OCI-LY7 (cell line): ENCODE measurements around the gene FOXE1. TPM values are rescaled to one million over a fixed set of nuclear protein-coding genes. Genes with fewer than 3 reads are reported as not detected.

Experiments used
- BruUV-seq: library from RNA; stranded (reverse); fragments of 400-500 nt; replicated peaks from 2 replicates; lab custom pipeline; 2021; lab: Mats Ljungman, UMichigan
- CTCF ChIA-PET: fragments of 300-600 bp; sonication (Branson Sonifier 250); formaldehyde crosslinking; loops from one replicate; lab custom pipeline; 2022; ENCODE audit warnings: antibody characterized with exemption; ENCODE audit not compliant: unreplicated experiment; lab: Charles Lee
- POLR2A ChIA-PET: fragments of 300-600 bp; sonication (Branson Sonifier 250); formaldehyde crosslinking; loops from one replicate; lab custom pipeline; 2022; ENCODE audit warnings: antibody characterized with exemption; lab: Charles Lee
- DNase-seq: peaks from one replicate; pipeline ENCODE4 v3.0.0-alpha.2; 2015; ENCODE audit warnings: low spot score
- H2AFZ ChIP-seq: fragments of 200-600 bp; sonication (generic), shearing (Covaris generic); 2 replicates; pipeline ENCODE4 v1.6.1; 2014; ENCODE audit warnings: mild to moderate bottlenecking, antibody characterized with exemption, low read length, moderate library complexity
- H3K27ac ChIP-seq: fragments of 200-600 bp; sonication (generic); 2 replicates; pipeline ENCODE4 v1.5.1; 2014; ENCODE audit warnings: mixed run types, low read depth, mild to moderate bottlenecking, moderate library complexity, low read length, inconsistent platforms; ENCODE audit not compliant: poor library complexity, severe bottlenecking
- H3K36me3 ChIP-seq: fragments of 200-600 bp; sonication (generic); 2 replicates; pipeline ENCODE4 v1.6.1; 2014; ENCODE audit warnings: mild to moderate bottlenecking, antibody characterized with exemption, low read length, moderate library complexity, mixed read lengths; ENCODE audit not compliant: insufficient read depth
- H3K4me1 ChIP-seq: fragments of 200-600 bp; sonication (generic); 2 replicates; pipeline ENCODE4 v1.5.1; 2014; ENCODE audit warnings: mild to moderate bottlenecking, low read length; ENCODE audit not compliant: insufficient read depth, poor library complexity, severe bottlenecking
- H3K4me2 ChIP-seq: fragments of 200-600 bp; sonication (generic); 2 replicates; pipeline ENCODE4 v1.6.1; 2014; ENCODE audit warnings: mild to moderate bottlenecking, low read length
- H3K4me3 ChIP-seq: fragments of 200-600 bp; sonication (generic); 2 replicates; pipeline ENCODE4 v1.5.1; 2014; ENCODE audit warnings: mild to moderate bottlenecking, low read depth, low read length; ENCODE audit not compliant: poor library complexity, severe bottlenecking
- H3K79me2 ChIP-seq: fragments of 200-600 bp; sonication (generic); 2 replicates; pipeline ENCODE4 v1.6.1; 2016; ENCODE audit warnings: low read depth, mild to moderate bottlenecking, low read length, moderate library complexity, mixed read lengths; ENCODE audit not compliant: insufficient read depth
- H3K9me2 ChIP-seq: fragments of 200-600 bp; sonication (generic); 2 replicates; pipeline ENCODE4 v1.6.1; 2016; ENCODE audit warnings: mild to moderate bottlenecking, low read length, mixed read lengths; ENCODE audit not compliant: insufficient read depth
- H3K9me3 ChIP-seq: fragments of 200-600 bp; sonication (generic); 2 replicates; pipeline ENCODE4 v1.6.1; 2014; ENCODE audit warnings: mild to moderate bottlenecking, mixed run types, low read length, mixed read lengths
- H4K20me1 ChIP-seq: fragments of 200-600 bp; sonication (generic); 2 replicates; pipeline ENCODE4 v1.6.1; 2014; ENCODE audit warnings: mild to moderate bottlenecking, antibody characterized with exemption, low read length, moderate library complexity, mixed read lengths; ENCODE audit not compliant: insufficient read depth
- CTCF ChIP-seq: fragments of 200-600 bp; sonication (generic); conservative IDR thresholded peaks from 2 replicates; pipeline ENCODE4 v1.5.1; 2014; ENCODE audit warnings: mild to moderate bottlenecking, antibody characterized with exemption, low read length, moderate library complexity, mixed read lengths
- EZH2phosphoT487 ChIP-seq: fragments of 200-600 bp; sonication (generic); IDR thresholded peaks from 2 replicates; pipeline ENCODE4 v1.6.1; 2018; ENCODE audit warnings: low read depth, borderline replicate concordance, mild to moderate bottlenecking, mixed run types, antibody characterized with exemption, low read length, moderate library complexity, mixed read lengths
- intact Hi-C: fragments of 100-400 bp; cut with micrococcal nuclease; formaldehyde crosslinking; loops from one replicate; pipeline ENCODE4 v1.10.0; 2022; ENCODE audit not compliant: unreplicated experiment
- total RNA-seq, 2 experiments: library from RNA; depleted of rRNA in 1 of 2; stranded (reverse); fragments of >200 nt in 1 of 2; shearing (Covaris generic) in 1 of 2; gene quantifications; 2 replicates each; pipeline ENCODE4 v1.2.3, GENCODE V29; 2014 to 2022

Gene FOXE1
- total RNA-seq, 2 experiments from 2014 or later, result not detected

- intact Hi-C loops, result no loop called here
- Histone ChIP-seq H3K79me2 (no peaks in the 10 kb centered on the region), H3K4me1 (no peaks in the 10 kb centered on the region), H3K27ac (no peak overlapping the region), H3K9me3 (no peaks in the 10 kb centered on the region), H3K4me3 (no peak overlapping the region), H2AFZ (no peak overlapping the region), H3K4me2 (no peak overlapping the region), H4K20me1 (no peaks in the 10 kb centered on the region), H3K9me2 (no peaks in the 10 kb centered on the region), H3K36me3 (no peaks in the 10 kb centered on the region)
- no TSS peak for BruUV-seq
- ChIA-PET POLR2A (no interaction called here), CTCF (no interaction called here)
- TF ChIP-seq EZH2phosphoT487 (no peak), CTCF (no peak)
- DNase-seq, result no peak
Observed at GRCh38 chr9:97820373-97820772, 32.7 kb upstream of the FOXE1 start.

- CTCF ChIA-PET, result no interaction called here
- intact Hi-C loops, result no loop called here
Observed at GRCh38 chr9:97830884-97831829, 21.9 kb upstream of the FOXE1 start.

More at GRCh38 chr9:97830884-97831829, 21.9 kb upstream of the FOXE1 start:
- POLR2A ChIA-PET, result interaction anchor here (0.5 kb wide), 1 partner anchor 215 kb away, joined by 3 read pairs; no protein-coding TSS in a partner anchor
- no peaks in the 10 kb centered on the region for H3K9me3 ChIP-seq
- no peak for DNase-seq
- H3K4me3 ChIP-seq, result no peak overlapping the region
- no peaks in the 10 kb centered on the region for H3K9me2 ChIP-seq
- H2AFZ ChIP-seq, result no peak overlapping the region
- H4K20me1 ChIP-seq, result no peaks in the 10 kb centered on the region
- H3K4me2 ChIP-seq, result no peak overlapping the region
- no TSS peak for BruUV-seq
- TF ChIP-seq EZH2phosphoT487 (no peak), CTCF (no peak)
- peaks cover 8% of the 10 kb centered on the region for H3K4me1 ChIP-seq
- no peak overlapping the region for H3K27ac ChIP-seq
- H3K36me3 ChIP-seq, result no peaks in the 10 kb centered on the region
- H3K79me2 ChIP-seq, result no peaks in the 10 kb centered on the region
